GM21529 (cell line): Measurements from ENCODE around the gene MUTYH.

Experiments
- ATAC-seq: cut with Tn5 transposase; IDR thresholded peaks from one replicate; pipeline ENCODE4 v1.9.1; 2021; ENCODE audit not compliant: unreplicated experiment

MUTYH gene

GRCh38 chr1:45282351-45282750 is 57.9 kb downstream of the MUTYH start:
- ATAC-seq, result no peak
